ENCODE measurements around the gene NIN.

DNA sequence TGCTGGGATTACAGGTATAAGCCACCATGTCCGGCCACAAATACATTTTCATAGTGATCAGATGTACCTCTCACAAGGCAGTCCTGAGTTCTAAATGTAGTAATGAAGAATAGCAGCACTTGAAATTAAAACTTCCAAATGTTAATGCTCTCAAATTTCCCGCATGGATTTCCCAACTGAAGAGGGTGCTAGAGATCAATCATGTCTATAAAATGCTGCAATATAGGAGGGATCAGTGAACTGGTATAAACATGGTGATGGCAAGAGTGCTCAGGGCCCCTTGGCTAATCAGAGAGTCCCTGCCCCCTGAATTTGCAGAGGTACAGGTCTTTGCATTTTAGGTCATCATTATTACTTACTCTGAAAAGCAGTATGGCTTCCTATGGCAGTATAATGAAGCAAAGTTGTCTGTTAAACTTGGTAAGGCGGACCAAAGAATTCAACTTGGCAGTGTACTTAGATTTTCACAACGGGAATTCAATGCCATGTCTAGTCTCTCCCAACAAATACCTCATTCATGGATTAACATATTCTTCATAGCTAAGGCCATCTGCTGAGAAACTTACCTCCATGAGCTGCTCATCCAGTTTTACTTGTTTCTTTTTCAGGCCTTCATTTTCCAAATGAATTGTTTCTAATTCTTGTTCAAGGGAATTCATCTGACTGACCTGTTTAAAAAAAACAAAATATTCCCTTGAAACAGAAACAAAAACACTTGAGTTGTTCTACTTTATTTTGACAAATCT is 95.8 kb downstream of the NIN start:
- TF ChIP-seq POLR2A (IDR thresholded peaks at IDR 0.05; ENCODE audit: low read depth, low read length) (no peak), POLR2AphosphoS5 (IDR thresholded peaks at IDR 0.05; ENCODE audit: low read depth, low read length) (no peak)
